ENCODE measurements around the gene MED9. TPM values are rescaled to one million over a fixed set of nuclear protein-coding genes. Genes with fewer than 3 reads are reported as not detected.

MED9 gene
- total and polyA plus RNA-seq, 2 of the 4 experiments (the other 2 are of a cell fraction) = 6.1 to 10.1 TPM

DNA sequence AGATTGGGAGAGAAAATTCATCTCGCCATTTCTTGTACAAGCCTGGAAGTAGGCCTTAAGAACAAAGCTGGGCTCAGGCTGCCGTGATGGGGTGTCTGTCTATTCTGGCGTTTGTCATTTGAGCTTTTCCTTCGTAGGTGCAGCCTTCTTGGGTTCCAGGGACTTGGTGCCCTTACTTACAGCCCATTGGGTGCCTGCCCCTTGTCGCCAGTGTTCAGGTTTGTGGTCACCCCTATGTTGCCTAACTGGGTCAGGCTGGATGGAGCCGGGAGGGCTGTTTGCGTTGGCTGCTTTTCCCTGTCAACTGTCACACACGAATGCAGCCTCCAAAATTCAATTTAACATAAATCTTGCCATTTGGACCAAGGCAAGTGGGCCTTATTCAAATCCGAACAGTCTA lies 23.7 kb upstream of the MED9 start:
- no peak overlapping the region for H4K8ac ChIP-seq (ENCODE audit: low read depth in 2 of 2, low read length in 2 of 2)
- in situ Hi-C loops (cut with MboI; ENCODE audit: low sequenced_read_pairs) = loop anchor here (5.0 kb wide), 1 partner anchor 51 kb away; no protein-coding TSS in a partner anchor

More for the DNA sequence above, 23.7 kb upstream of the MED9 start:
- intact Hi-C loops (cut with micrococcal nuclease) = no loop called here
- no peaks in the 10 kb centered on the region for H3K9me1 ChIP-seq (ENCODE audit: insufficient read depth, low read length)
- no peak overlapping the region for H2AFZ ChIP-seq (replicated peaks; ENCODE audit: low read length, poor library complexity)
- H3K27me3 ChIP-seq (ENCODE audit: control insufficient read depth, insufficient read depth, low read length) = peaks cover 18% of the 10 kb centered on the region
- ATAC-seq (ENCODE audit: low read depth) (no peak), DNase-seq (no peak)
- no peak overlapping the region for H3K23ac ChIP-seq (ENCODE audit: low read depth, low read length)
- no peaks in the 10 kb centered on the region for H4K20me1 ChIP-seq (ENCODE audit: insufficient read depth, low read length)
- H3K79me1 ChIP-seq (ENCODE audit: low read depth in 1 of 2, low read length in 2 of 2) = no peaks in the 10 kb centered on the region
- POLR2A ChIA-PET (ENCODE audit: unreplicated experiment) = no interaction called here
- no peak overlapping the region for H2BK15ac ChIP-seq (ENCODE audit: low read depth, low read length)
- BruUV-seq (replicated peaks) = no TSS peak
- CTCF ChIA-PET = no interaction called here
- TF ChIP-seq SMC3 (IDR thresholded peaks at IDR 0.05; ENCODE audit: low read depth, low read length) (no peak), MAFK (IDR thresholded peaks at IDR 0.05; ENCODE audit: low read depth, low read length) (no peak), POLR2A (IDR thresholded peaks at IDR 0.05; ENCODE audit: low read depth, low read length) (no peak), CHD1 (IDR thresholded peaks at IDR 0.05; ENCODE audit: low read depth, low read length) (no peak), FOS (IDR thresholded peaks at IDR 0.05; ENCODE audit: low read depth, low read length) (no peak), NFE2L2 (IDR thresholded peaks at IDR 0.05; ENCODE audit: low read depth, low read length) (no peak)
- H3K4me1 ChIP-seq (ENCODE audit: control insufficient read depth, insufficient read depth, low read length) = no peaks in the 10 kb centered on the region; the same call in 1 of the 2 replicates
- H3K14ac ChIP-seq (replicated peaks; ENCODE audit: low read depth, low read length) = no peak overlapping the region
- no peak overlapping the region for H4K5ac ChIP-seq (ENCODE audit: low read depth, low read length)
- H2BK120ac ChIP-seq (ENCODE audit: low read depth, low read length) = no peak overlapping the region
- no peak overlapping the region for H2BK20ac ChIP-seq (ENCODE audit: low read depth, low read length)
- no peaks in the 10 kb centered on the region for H3K9me3 ChIP-seq (ENCODE audit: control insufficient read depth, insufficient read depth, low read length)
- H3K4ac ChIP-seq (ENCODE audit: low read depth, low read length) = no peak overlapping the region
- no peak overlapping the region for H3K18ac ChIP-seq (ENCODE audit: low read depth, low read length)
- H2AK9ac ChIP-seq (replicated peaks; ENCODE audit: low read depth, low read length, poor library complexity) = peak overlapping the region; percentile 62
- H3K36me3 ChIP-seq (ENCODE audit: control insufficient read depth, insufficient read depth, low read length) = no peaks in the 10 kb centered on the region
- H3K27ac ChIP-seq (ENCODE audit: insufficient read depth, low read length) = no peak overlapping the region
- no peak overlapping the region for H3K9ac ChIP-seq (ENCODE audit: low read depth, low read length)
- no peak overlapping the region for H2AK5ac ChIP-seq (ENCODE audit: low read depth, low read length)
- H3K4me2 ChIP-seq (ENCODE audit: low read depth, low read length) = no peak overlapping the region
- no peak overlapping the region for H4K91ac ChIP-seq (ENCODE audit: insufficient read depth, low read depth, low read length)
- H3K56ac ChIP-seq (ENCODE audit: extremely low read depth, insufficient read depth, low read length) = no peak overlapping the region
- WGBS, 2 experiments (ENCODE audit: extremely low coverage in 2 of 2, insufficient read length in 1 of 2) = 75% methylated on average over 4 of the region's 9 CpGs; no CpG with 5 or more reads in 1 of the 2 experiments
- no peak overlapping the region for H2BK5ac ChIP-seq (ENCODE audit: low read depth, low read length, poor library complexity, severe bottlenecking)
- no peak overlapping the region for H3K4me3 ChIP-seq (ENCODE audit: insufficient read depth, low read depth, low read length)
- dilution Hi-C loops (cut with HindIII; ENCODE audit: low sequenced_read_pairs, unreplicated experiment) = no loop called here
